Measurements from ENCODE around the gene RSPRY1. TPM values are rescaled to one million over a fixed set of nuclear protein-coding genes. Genes with fewer than 3 reads are reported as not detected.

Gene RSPRY1
- total RNA-seq, 2 experiments from 2014 or later = 24.5 to 29.4 TPM

- no peaks in the 10 kb centered on the region for H3K9me3 Mint-ChIP-seq
- H3K4me1 Mint-ChIP-seq (ENCODE audit: low read depth) = peaks cover 11% of the 10 kb centered on the region
- no peak for TF ChIP-seq CTCF (IDR thresholded peaks at IDR 0.05)
- no peak overlapping the region for H3K27ac Mint-ChIP-seq
- DNase-seq (no peak), ATAC-seq (no peak)
- no peaks in the 10 kb centered on the region for H3K27me3 Mint-ChIP-seq
- peaks cover 12% of the 10 kb centered on the region for H3K36me3 Mint-ChIP-seq (ENCODE audit: low read depth)
- ChIA-PET POLR2A (interaction anchor here (1.1 to 1.4 kb wide), 2 partner anchors 9 to 15 kb away, joined by 4 to 6 read pairs; no protein-coding TSS in a partner anchor), CTCF (interaction anchor here (0.8 kb wide), 1 partner anchor 22 kb away, joined by 3 read pairs; no protein-coding TSS in a partner anchor)
- no peak overlapping the region for H3K4me3 Mint-ChIP-seq
- intact Hi-C loops (cut with micrococcal nuclease) = no loop called here
Measured at GRCh38 chr16:57255686-57256415, 69.7 kb downstream of the RSPRY1 start.

GRCh38 chr16:57256601-57257395 lies 70.7 kb downstream of the RSPRY1 start:
- H3K9me3 Mint-ChIP-seq = no peaks in the 10 kb centered on the region
- ChIA-PET CTCF (no interaction called here), POLR2A (interaction anchor here (1.1 to 1.4 kb wide), 2 partner anchors 10 to 16 kb away, joined by 4 to 6 read pairs; no protein-coding TSS in a partner anchor)
- DNase-seq (no peak), ATAC-seq (no peak)
- H3K27me3 Mint-ChIP-seq = no peaks in the 10 kb centered on the region
- peaks cover 12% of the 10 kb centered on the region for H3K36me3 Mint-ChIP-seq (ENCODE audit: low read depth)
- H3K27ac Mint-ChIP-seq = no peak overlapping the region
- no peak for TF ChIP-seq CTCF (IDR thresholded peaks at IDR 0.05)
- H3K4me1 Mint-ChIP-seq (ENCODE audit: low read depth) = peaks cover 12% of the 10 kb centered on the region
- intact Hi-C loops (cut with micrococcal nuclease) = no loop called here
- no peak overlapping the region for H3K4me3 Mint-ChIP-seq

GRCh38 chr16:57257455-57258070 lies 71.4 kb downstream of the RSPRY1 start:
- Mint-ChIP-seq H3K36me3 (ENCODE audit: low read depth) (peaks cover 5% of the 10 kb centered on the region), H3K4me1 (ENCODE audit: low read depth) (peaks cover 12% of the 10 kb centered on the region), H3K27ac (no peak overlapping the region), H3K27me3 (no peaks in the 10 kb centered on the region), H3K4me3 (no peak overlapping the region), H3K9me3 (no peaks in the 10 kb centered on the region)
- no peak for DNase-seq
- no peak for TF ChIP-seq CTCF (IDR thresholded peaks at IDR 0.05)
- CTCF ChIA-PET = no interaction called here
- POLR2A ChIA-PET = no interaction called here
- intact Hi-C loops (cut with micrococcal nuclease) = no loop called here
- ATAC-seq = no peak

- H3K36me3 Mint-ChIP-seq (ENCODE audit: low read depth) = no peaks in the 10 kb centered on the region
- ATAC-seq (no peak), DNase-seq (no peak)
- H3K4me3 Mint-ChIP-seq = no peak overlapping the region
- TF ChIP-seq CTCF (IDR thresholded peaks at IDR 0.05) = no peak
- ChIA-PET CTCF (no interaction called here), POLR2A (no interaction called here)
- no peaks in the 10 kb centered on the region for H3K9me3 Mint-ChIP-seq
- intact Hi-C loops (cut with micrococcal nuclease) = no loop called here
- no peak overlapping the region for H3K27ac Mint-ChIP-seq
- H3K27me3 Mint-ChIP-seq = no peaks in the 10 kb centered on the region
- H3K4me1 Mint-ChIP-seq (ENCODE audit: low read depth) = peaks cover 12% of the 10 kb centered on the region
Measured at GRCh38 chr16:57258226-57258909, 72.2 kb downstream of the RSPRY1 start.
